H54 (cell line): ENCODE results near the gene PUM1.

Source experiments
- DNase-seq: peaks from one replicate; pipeline ENCODE4 v3.0.0; 2011; ENCODE audit warnings: low spot score, mixed read lengths; ENCODE audit not compliant: insufficient read length
- FAIRE-seq: peaks from 3 replicates; lab custom pipeline; 2011; peaks lifted over from hg19 to GRCh38; lab: Jason Lieb, UNC
- POLR2A ChIP-seq: IDR thresholded peaks from 2 replicates; pipeline ENCODE4 v1.6.1; 2011; ENCODE audit warnings: low read depth, mild to moderate bottlenecking, low read length

The PUM1 gene

DNA sequence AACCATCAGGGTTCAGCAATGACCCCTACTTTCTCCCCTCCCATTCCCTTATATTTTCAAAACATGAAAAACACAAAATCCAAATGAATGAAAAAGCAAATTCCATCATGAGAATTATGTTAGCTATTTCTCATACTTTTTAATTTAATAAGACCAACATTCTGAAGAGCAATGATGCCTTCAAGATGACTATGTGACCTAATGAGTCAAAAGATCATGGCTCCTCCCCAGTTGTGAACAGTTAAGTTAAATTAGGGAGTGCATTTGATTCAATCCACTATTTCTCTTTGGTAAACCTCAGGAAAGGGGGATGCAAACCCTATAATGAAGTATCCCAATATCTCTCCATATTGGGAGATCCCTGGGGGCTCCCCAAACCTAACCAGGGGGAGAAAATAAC is 36.5 kb downstream of the PUM1 start:
- no peak for DNase-seq
- TF ChIP-seq POLR2A: no peak
- peak; percentile 57 for FAIRE-seq

DNA sequence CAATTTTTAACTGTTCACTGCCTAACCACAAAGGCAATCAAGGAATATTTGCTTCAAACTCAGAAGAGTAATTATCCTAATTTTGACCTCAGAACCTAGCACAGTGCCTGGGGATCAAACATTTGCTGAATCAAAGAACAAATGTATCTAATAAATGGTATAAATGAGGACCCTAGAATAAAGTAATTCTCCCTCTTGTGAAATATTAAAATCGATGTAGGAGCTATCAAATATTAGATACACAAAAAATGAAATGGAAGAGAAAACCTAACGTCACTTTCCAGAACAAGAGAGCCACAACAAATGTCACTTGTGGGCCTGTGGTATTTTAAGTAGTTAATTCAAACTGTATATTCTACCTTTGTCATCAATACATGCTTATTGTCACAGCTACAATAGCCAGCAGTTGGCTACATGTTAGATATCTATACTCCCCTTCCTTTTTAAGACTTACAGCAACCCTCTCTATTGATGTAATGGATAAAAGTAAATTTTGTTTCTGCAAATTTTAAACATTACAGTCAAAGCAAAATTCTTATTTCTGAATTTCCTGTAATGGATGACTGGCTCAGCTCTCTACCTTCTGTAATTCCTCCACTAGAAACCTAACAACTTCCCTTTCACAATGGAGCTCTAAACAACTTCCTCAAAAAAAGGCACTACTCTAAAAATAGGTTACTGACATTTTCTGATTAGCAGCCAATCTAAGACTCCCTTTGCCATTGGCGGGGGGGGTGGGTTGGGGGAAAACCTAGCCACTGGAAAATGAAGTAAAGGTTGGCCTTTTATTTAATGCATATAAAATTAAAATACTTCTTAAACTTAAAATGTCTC is 37.6 kb downstream of the PUM1 start:
- no peak for DNase-seq
- FAIRE-seq: no peak
- TF ChIP-seq POLR2A: no peak

GRCh38 chr1:31022259-31022658 is 43.3 kb downstream of the PUM1 start:
- no peak for TF ChIP-seq POLR2A
- DNase-seq: no peak
- no peak for FAIRE-seq

GRCh38 chr1:31020007-31020790 is 45.3 kb downstream of the PUM1 start:
- DNase-seq (no peak), FAIRE-seq (peak; percentile 6)
- TF ChIP-seq POLR2A: no peak

DNA sequence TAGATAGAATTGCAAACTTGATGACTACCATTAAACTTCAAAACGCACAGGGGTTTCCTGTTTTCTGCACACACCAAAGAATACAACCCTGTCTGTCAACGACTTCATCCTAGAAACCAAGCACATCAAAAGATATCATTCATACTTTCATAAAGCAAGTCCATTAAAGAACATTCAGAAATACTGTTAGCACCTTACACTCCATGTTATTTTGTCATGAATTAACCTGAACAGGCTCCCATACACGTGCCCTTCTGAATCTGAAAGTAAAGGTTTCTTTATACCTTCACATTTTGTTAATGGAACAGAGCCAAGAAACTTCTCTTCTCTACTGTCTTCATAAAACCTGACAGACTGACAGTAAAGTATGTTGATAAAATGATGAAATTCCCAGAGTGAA is 46.1 kb downstream of the PUM1 start:
- DNase-seq (no peak), FAIRE-seq (no peak)
- no peak for TF ChIP-seq POLR2A

- TF ChIP-seq POLR2A: no peak
- no peak for FAIRE-seq
- DNase-seq: no peak
These were observed 48.6 kb downstream of the PUM1 start for GRCh38 chr1:31016868-31017267.

- FAIRE-seq: peak; percentile 71
These were observed 52.2 kb downstream of the PUM1 start for GRCh38 chr1:31013187-31013864.

GRCh38 chr1:31012210-31012924 is 53.1 kb downstream of the PUM1 start:
- TF ChIP-seq POLR2A: no peak
- no peak for DNase-seq
- FAIRE-seq: no peak

More at GRCh38 chr1:31013187-31013864, 52.2 kb downstream of the PUM1 start:
- no peak for DNase-seq
- no peak for TF ChIP-seq POLR2A

- FAIRE-seq (no peak), DNase-seq (no peak)
- no peak for TF ChIP-seq POLR2A
These were observed 53.8 kb downstream of the PUM1 start for GRCh38 chr1:31011719-31012118.

DNA sequence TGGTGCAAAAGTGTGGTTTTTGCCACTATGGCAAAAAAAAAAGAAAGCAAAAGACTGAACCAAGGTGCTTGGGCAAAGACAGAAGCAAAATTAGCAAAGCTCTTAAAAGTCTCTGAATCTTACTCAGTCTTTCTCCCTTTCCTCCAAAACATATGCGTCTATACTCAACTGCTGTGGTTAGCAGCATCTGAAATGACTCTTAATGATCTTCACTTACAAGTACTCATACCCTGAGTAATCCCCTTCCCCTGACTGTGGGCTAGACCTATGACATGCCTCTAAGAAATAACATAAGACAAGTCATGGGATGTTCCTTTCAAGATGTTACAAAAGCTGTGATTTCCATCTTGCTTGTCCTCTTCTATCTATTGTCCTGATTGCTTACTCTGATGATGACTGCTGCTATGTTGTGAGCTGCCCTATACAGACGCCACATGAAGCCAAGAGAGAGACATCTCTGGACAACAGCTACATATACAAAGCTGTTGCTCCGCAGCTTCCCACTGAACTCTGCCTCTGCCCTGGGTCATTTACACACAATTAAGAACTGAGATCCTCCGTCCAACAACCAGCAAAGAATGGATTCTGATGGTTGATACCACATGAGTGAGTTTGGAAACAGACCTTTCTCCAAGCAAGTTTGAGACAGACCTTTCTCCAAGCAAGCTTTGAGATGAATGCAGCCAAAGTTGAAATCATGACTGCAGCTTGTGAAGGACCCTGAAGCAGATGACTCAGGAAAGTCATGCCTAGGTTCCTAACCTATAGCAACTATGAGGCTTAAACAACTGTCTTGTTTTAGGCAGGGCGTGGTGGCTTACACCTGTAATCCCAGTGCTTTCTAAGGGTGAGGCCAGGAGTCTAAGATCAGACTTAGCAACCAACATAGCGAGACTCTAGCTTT is 55.2 kb downstream of the PUM1 start:
- no peak for TF ChIP-seq POLR2A
- FAIRE-seq: peak; percentile 68
- no peak for DNase-seq

DNA sequence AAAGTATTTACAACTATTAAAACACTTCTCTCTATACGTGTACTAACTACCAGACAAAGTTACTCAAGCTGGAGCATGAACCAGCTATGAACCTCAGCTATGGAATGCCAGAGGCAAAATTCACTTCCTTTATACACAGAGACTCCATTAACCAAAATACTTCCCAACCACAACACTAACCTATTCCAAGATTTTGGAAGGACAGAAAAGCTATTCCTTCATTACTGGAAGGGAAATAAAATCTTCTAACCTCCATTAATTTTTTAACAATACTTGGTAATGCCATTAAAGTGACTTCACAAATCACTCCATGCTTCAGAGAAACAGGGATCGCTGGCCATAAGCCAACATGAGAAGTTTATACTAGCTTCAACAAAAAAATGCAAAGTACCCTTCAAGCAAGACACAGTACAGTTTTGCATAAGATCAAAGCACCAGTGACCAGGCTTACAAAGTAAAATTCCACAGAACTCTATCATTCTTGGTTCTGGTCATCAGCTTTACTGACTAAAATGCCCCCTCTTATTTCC is 58.0 kb downstream of the PUM1 start:
- FAIRE-seq: peak; percentile 84
- no peak for DNase-seq

GRCh38 chr1:31006747-31007146 is 58.8 kb downstream of the PUM1 start:
- no peak for TF ChIP-seq POLR2A
- DNase-seq: no peak
- no peak for FAIRE-seq

More for the DNA sequence above, 58.0 kb downstream of the PUM1 start:
- no peak for TF ChIP-seq POLR2A

GRCh38 chr1:31005617-31006166 is 59.8 kb downstream of the PUM1 start:
- FAIRE-seq (no peak), DNase-seq (no peak)
- TF ChIP-seq POLR2A: no peak
